ENCODE results near the gene CYP3A4. TPM values are rescaled to one million over a fixed set of nuclear protein-coding genes. Genes with fewer than 3 reads are reported as not detected.

The CYP3A4 gene
- total and polyA plus RNA-seq, 2 of the 13 experiments (the other 11 are each of a cell fraction or from before 2014, with no cell fraction given): 0.11 to 0.24 TPM

GRCh38 chr7:99733448-99733847 lies 50.5 kb downstream of the CYP3A4 start (continued):
- TF ChIP-seq ZKSCAN5 (CRISPR knock-in tag; IDR thresholded peaks at IDR 0.05): no peak
- peak; percentile 85 for TF ChIP-seq ESRRA (CRISPR knock-in tag; IDR thresholded peaks at IDR 0.05; ENCODE audit: low read depth)
- TF ChIP-seq TARDBP (CRISPR knock-in tag; IDR thresholded peaks at IDR 0.05): no peak
- peak; percentile 44; the same call in 1 of the 2 replicates for TF ChIP-seq SMC3 (IDR thresholded peaks at IDR 0.05; ENCODE audit: low read length)

GRCh38 chr7:99733003-99733402 lies 51.0 kb downstream of the CYP3A4 start:
- Histone ChIP-seq H3K27me3 (ENCODE audit: control insufficient read depth in 1 of 2, insufficient read depth in 2 of 2, low read length in 2 of 2) (no peaks in the 10 kb centered on the region), H3K9me3 (ENCODE audit: low read length) (no peaks in the 10 kb centered on the region), H2AFZ (ENCODE audit: low read length) (no peak overlapping the region), H3K36me3 (replicated peaks in 1 of 2; ENCODE audit: control insufficient read depth in 1 of 2, insufficient read depth in 2 of 2, low read length in 2 of 2) (no peaks in the 10 kb centered on the region), H3K4me3 (replicated peaks in 1 of 3; ENCODE audit: insufficient read depth in 1 of 3, low read depth in 2 of 3, low read length in 3 of 3) (no peak overlapping the region), H3K4me2 (ENCODE audit: low read depth, low read length) (no peak overlapping the region), H3K4me1 (ENCODE audit: insufficient read depth, low read length) (peaks cover 83% of the 10 kb centered on the region), H3K79me2 (ENCODE audit: insufficient read depth, low read length) (no peaks in the 10 kb centered on the region), H3K9ac (ENCODE audit: insufficient read depth, low read depth, low read length) (no peak overlapping the region), H3K27ac (ENCODE audit: extremely low read length, insufficient read depth, low read length) (peak overlapping the region; percentile 50), H4K20me1 (ENCODE audit: insufficient read depth, low read length) (no peaks in the 10 kb centered on the region)
- ChIA-PET CTCF (ENCODE audit: low intra/inter-chr PET ratio, low total read pairs) (no interaction called here), POLR2A (no interaction called here)
- 50% methylated on average over 3 of the region's 3 CpGs for WGBS (ENCODE audit: low lambda C conversion rate)
- intact Hi-C loops (cut with micrococcal nuclease; ENCODE audit: unreplicated experiment): loop anchor here (2.0 to 5.0 kb wide), 2 partner anchors 62 to 101 kb away; no protein-coding TSS in a partner anchor
- no TSS peak for BruUV-seq (replicated peaks)
- ATAC-seq (peak; percentile 63), DNase-seq (ENCODE audit: low spot score) (peak; percentile 28), FAIRE-seq (no peak)
- in situ Hi-C loops (cut with HindIII; ENCODE audit: extremely low pct_ligation_motif_present, low pct_unique_long_range_greater_than_20kb): no loop called here
- TF ChIP-seq ZBTB26 (CRISPR knock-in tag; IDR thresholded peaks at IDR 0.05; ENCODE audit: borderline replicate concordance) (no peak), ETV5 (CRISPR knock-in tag; IDR thresholded peaks at IDR 0.05; ENCODE audit: borderline replicate concordance) (peak; percentile 30; the same call in 1 of the 2 replicates), KLF12 (CRISPR knock-in tag; IDR thresholded peaks at IDR 0.05; ENCODE audit: borderline replicate concordance) (no peak), MAFF (IDR thresholded peaks at IDR 0.05; ENCODE audit: low read depth, low read length) (no peak), PHF20 (CRISPR knock-in tag; IDR thresholded peaks at IDR 0.05) (no peak), HHEX (CRISPR knock-in tag; IDR thresholded peaks at IDR 0.05) (no peak), MIER3 (CRISPR knock-in tag; IDR thresholded peaks at IDR 0.05; ENCODE audit: borderline replicate concordance) (0 out of 2 replicates have a peak, but pooled peaks have one; percentile 42), ZFP36L1 (CRISPR knock-in tag; IDR thresholded peaks at IDR 0.05) (no peak), HDAC2 (CRISPR knock-in tag; IDR thresholded peaks at IDR 0.05) (0 out of 2 replicates have a peak, but pooled peaks have one; percentile 32), ZNF768 (CRISPR knock-in tag; IDR thresholded peaks at IDR 0.05) (no peak), SIX1 (CRISPR knock-in tag; IDR thresholded peaks at IDR 0.05; ENCODE audit: borderline replicate concordance) (peak; percentile 43; the same call in 1 of the 2 replicates), ZNF264 (CRISPR knock-in tag; IDR thresholded peaks at IDR 0.05) (peak; percentile 93), MIXL1 (CRISPR knock-in tag; IDR thresholded peaks at IDR 0.05) (peak; percentile 86), FOXA3 (CRISPR knock-in tag; IDR thresholded peaks at IDR 0.05) (peak; percentile 82), ZNF263 (CRISPR knock-in tag; IDR thresholded peaks at IDR 0.05) (no peak)
- TF ChIP-seq, protein P1, sequence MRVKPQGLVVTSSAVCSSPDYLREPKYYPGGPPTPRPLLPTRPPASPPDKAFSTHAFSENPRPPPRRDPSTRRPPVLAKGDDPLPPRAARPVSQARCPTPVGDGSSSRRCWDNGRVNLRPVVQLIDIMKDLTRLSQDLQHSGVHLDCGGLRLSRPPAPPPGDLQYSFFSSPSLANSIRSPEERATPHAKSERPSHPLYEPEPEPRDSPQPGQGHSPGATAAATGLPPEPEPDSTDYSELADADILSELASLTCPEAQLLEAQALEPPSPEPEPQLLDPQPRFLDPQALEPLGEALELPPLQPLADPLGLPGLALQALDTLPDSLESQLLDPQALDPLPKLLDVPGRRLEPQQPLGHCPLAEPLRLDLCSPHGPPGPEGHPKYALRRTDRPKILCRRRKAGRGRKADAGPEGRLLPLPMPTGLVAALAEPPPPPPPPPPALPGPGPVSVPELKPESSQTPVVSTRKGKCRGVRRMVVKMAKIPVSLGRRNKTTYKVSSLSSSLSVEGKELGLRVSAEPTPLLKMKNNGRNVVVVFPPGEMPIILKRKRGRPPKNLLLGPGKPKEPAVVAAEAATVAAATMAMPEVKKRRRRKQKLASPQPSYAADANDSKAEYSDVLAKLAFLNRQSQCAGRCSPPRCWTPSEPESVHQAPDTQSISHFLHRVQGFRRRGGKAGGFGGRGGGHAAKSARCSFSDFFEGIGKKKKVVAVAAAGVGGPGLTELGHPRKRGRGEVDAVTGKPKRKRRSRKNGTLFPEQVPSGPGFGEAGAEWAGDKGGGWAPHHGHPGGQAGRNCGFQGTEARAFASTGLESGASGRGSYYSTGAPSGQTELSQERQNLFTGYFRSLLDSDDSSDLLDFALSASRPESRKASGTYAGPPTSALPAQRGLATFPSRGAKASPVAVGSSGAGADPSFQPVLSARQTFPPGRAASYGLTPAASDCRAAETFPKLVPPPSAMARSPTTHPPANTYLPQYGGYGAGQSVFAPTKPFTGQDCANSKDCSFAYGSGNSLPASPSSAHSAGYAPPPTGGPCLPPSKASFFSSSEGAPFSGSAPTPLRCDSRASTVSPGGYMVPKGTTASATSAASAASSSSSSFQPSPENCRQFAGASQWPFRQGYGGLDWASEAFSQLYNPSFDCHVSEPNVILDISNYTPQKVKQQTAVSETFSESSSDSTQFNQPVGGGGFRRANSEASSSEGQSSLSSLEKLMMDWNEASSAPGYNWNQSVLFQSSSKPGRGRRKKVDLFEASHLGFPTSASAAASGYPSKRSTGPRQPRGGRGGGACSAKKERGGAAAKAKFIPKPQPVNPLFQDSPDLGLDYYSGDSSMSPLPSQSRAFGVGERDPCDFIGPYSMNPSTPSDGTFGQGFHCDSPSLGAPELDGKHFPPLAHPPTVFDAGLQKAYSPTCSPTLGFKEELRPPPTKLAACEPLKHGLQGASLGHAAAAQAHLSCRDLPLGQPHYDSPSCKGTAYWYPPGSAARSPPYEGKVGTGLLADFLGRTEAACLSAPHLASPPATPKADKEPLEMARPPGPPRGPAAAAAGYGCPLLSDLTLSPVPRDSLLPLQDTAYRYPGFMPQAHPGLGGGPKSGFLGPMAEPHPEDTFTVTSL (CRISPR knock-in tag; IDR thresholded peaks at IDR 0.05; ENCODE audit: borderline replicate concordance): peak; percentile 76; the same call in 1 of the 2 replicates

Measured in HepG2 (cell line).